GM12875 (cell line): ENCODE results near the gene PLPP4.

Experiments
- H3K4me3 ChIP-seq: one replicate; pipeline ENCODE4 v1.5.1; 2011; ENCODE audit warnings: low read depth, low read length, control low read depth
- CTCF ChIP-seq: IDR thresholded peaks from 2 replicates; pipeline ENCODE4 v1.5.1; 2011; ENCODE audit warnings: low read depth, mild to moderate bottlenecking, control low read depth, inconsistent platforms, low read length, moderate library complexity, borderline replicate concordance; ENCODE audit not compliant: insufficient read depth

The PLPP4 gene

GRCh38 chr10:120584786-120585185, 127.8 kb downstream of the PLPP4 start:
- no peak overlapping the region for H3K4me3 ChIP-seq
- TF ChIP-seq CTCF: no peak

- no peak overlapping the region for H3K4me3 ChIP-seq
- TF ChIP-seq CTCF: no peak
Observed at GRCh38 chr10:120586471-120586872, 129.4 kb downstream of the PLPP4 start.

GRCh38 chr10:120587061-120587460, 130.0 kb downstream of the PLPP4 start:
- H3K4me3 ChIP-seq: no peak overlapping the region
- TF ChIP-seq CTCF: no peak

GRCh38 chr10:120588311-120588710, 131.3 kb downstream of the PLPP4 start:
- TF ChIP-seq CTCF: no peak

GRCh38 chr10:120593693-120594092, 136.7 kb downstream of the PLPP4 start:
- no peak for TF ChIP-seq CTCF
- H3K4me3 ChIP-seq: no peak overlapping the region

More at GRCh38 chr10:120588311-120588710, 131.3 kb downstream of the PLPP4 start:
- H3K4me3 ChIP-seq: no peak overlapping the region

- no peak for TF ChIP-seq CTCF
- no peak overlapping the region for H3K4me3 ChIP-seq
Observed at GRCh38 chr10:120597902-120598301, 140.9 kb downstream of the PLPP4 start.

- no peak for TF ChIP-seq CTCF
- no peak overlapping the region for H3K4me3 ChIP-seq
Observed at GRCh38 chr10:120598386-120598785, 141.4 kb downstream of the PLPP4 start.
